Testis (tissue), 3 donors: ENCODE results near the gene BEST2. TPM values are rescaled to one million over a fixed set of nuclear protein-coding genes. Genes with fewer than 3 reads are reported as not detected.

Experiments
- DNase-seq: peaks from one replicate; pipeline ENCODE4 v3.0.0-alpha.2; 2019
- H3K27ac ChIP-seq, 2 donors: fragments of 200-600 bp; sonication (generic); one replicate each; pipeline ENCODE4 v1.5.1; 2019
- H3K27me3 ChIP-seq: fragments of 200-600 bp; sonication (generic); one replicate; pipeline ENCODE4 v1.5.1; 2019
- H3K36me3 ChIP-seq: fragments of 200-600 bp; sonication (generic); one replicate; pipeline ENCODE4 v1.5.1; 2017; ENCODE audit warnings: low read depth; ENCODE audit errors: missing control alignments
- H3K4me1 ChIP-seq: fragments of 200-600 bp; sonication (generic); one replicate; pipeline ENCODE4 v1.5.1; 2019
- H3K4me3 ChIP-seq, 2 donors: fragments of 200-600 bp; sonication (generic); one replicate each; pipeline ENCODE4 v1.5.1; 2017 to 2019
- H3K9me3 ChIP-seq: fragments of 200-600 bp; sonication (generic); one replicate; pipeline ENCODE4 v1.5.1; 2017
- CTCF ChIP-seq, 3 experiments: fragments of 450-650 bp in 2 of 3; fragments of 200-600 bp in 1 of 3; sonication (generic) in 1 of 3; IDR thresholded peaks; one replicate each; pipeline ENCODE4 v1.5.1; 2016 to 2019; ENCODE audit warnings: antibody characterized with exemption in 3 of 3, mild to moderate bottlenecking in 2 of 3, moderate library complexity in 1 of 3
- POLR2A ChIP-seq: fragments of 450-650 bp; IDR thresholded peaks from one replicate; pipeline ENCODE4 v1.6.1; 2017; ENCODE audit warnings: antibody characterized with exemption, mild to moderate bottlenecking, moderate library complexity
- WGBS, 2 donors: methylation state at CpG; one replicate each; pipeline ENCODE4 v1.1.5; 2018; 5-methylcytosine and 5-hydroxymethylcytosine counted together
- intact Hi-C: fragments of 100-400 bp; cut with DNase I; formaldehyde crosslinking; loops from one replicate; pipeline ENCODE4 v1.15.1; 2023; ENCODE audit warnings: low total_unique reads
- polyA plus RNA-seq: library from polyadenylated mRNA; stranded (reverse); fragments of 350-450 nt; fragmentation: Illumina TruSeq; extraction: RNeasy Lipid Tissue Mini Kit (QIAGEN cat#74804); gene quantifications from one replicate; pipeline ENCODE4 v1.2.3, GENCODE V29; 2014; ENCODE audit warnings: low read depth, low replicate concordance; ENCODE audit not compliant: insufficient read depth
- total RNA-seq, 2 donors: library from RNA; depleted of rRNA; stranded (reverse); fragments of >200 nt; gene quantifications; one replicate each; pipeline ENCODE4 v1.2.3, GENCODE V29; 2016

The BEST2 gene
- total and polyA plus RNA-seq, 3 donors from 2014 or later: 0.50 to 0.87 TPM; not detected in 1

- no peaks in the 10 kb centered on the region for H3K9me3 ChIP-seq
- no peaks in the 10 kb centered on the region for H3K27me3 ChIP-seq
- TF ChIP-seq CTCF (IDR thresholded peaks at IDR 0.05) (no peak), POLR2A (no peak)
- 71 to 81% methylated on average over 8 to 13 of the region's 13 CpGs for WGBS, 2 donors
- H3K4me3 ChIP-seq: no peak overlapping the region
- intact Hi-C loops: loop anchor here (10.0 kb wide), 1 partner anchor 74 kb away; no protein-coding TSS in a partner anchor
- H3K27ac ChIP-seq: no peak overlapping the region
- H3K4me1 ChIP-seq: peaks cover 7% of the 10 kb centered on the region
- H3K36me3 ChIP-seq: no peaks in the 10 kb centered on the region
- DNase-seq: no peak
Measured at GRCh38 chr19:12770922-12771321, 19.3 kb downstream of the BEST2 start.

- 68 to 82% methylated on average over 4 of the region's 4 CpGs for WGBS, 2 donors
- DNase-seq: no peak
- TF ChIP-seq CTCF (IDR thresholded peaks at IDR 0.05) (no peak), POLR2A (no peak)
- no peaks in the 10 kb centered on the region for H3K9me3 ChIP-seq
- no peak overlapping the region for H3K4me3 ChIP-seq
- H3K27ac ChIP-seq: no peak overlapping the region
- intact Hi-C loops: loop anchor here (10.0 kb wide), 1 partner anchor 72 kb away; no protein-coding TSS in a partner anchor
- no peaks in the 10 kb centered on the region for H3K27me3 ChIP-seq
- no peaks in the 10 kb centered on the region for H3K36me3 ChIP-seq
- H3K4me1 ChIP-seq: peaks cover 7% of the 10 kb centered on the region
Measured at GRCh38 chr19:12772323-12772722, 20.7 kb downstream of the BEST2 start.

DNA sequence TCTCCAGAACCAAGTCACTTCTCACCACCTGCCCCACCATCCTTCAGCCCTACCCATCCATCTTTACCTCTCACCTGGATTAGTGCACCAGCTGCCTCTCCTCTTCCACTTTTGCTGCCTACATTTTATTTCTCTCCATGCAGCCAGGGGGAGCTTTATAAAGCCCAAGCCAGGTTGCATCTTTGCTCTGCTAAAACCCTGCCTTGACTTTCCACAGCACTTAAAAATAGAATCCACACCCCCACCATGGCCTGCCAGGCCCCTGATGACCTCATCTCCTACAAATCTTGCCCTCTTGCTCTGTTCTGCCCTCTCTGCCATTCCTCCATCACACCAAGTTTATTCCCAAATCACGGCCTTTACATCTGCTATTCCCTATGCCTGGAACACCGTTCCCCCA, 22.0 kb downstream of the BEST2 start:
- Histone ChIP-seq H3K4me1 (peaks cover 18% of the 10 kb centered on the region), H3K36me3 (no peaks in the 10 kb centered on the region), H3K27me3 (no peaks in the 10 kb centered on the region), H3K4me3 (no peak overlapping the region), H3K27ac (no peak overlapping the region), H3K9me3 (no peaks in the 10 kb centered on the region)
- 89 to 94% methylated on average over 2 of the region's 2 CpGs for WGBS, 2 donors
- no peak for DNase-seq
- no peak for TF ChIP-seq CTCF (IDR thresholded peaks at IDR 0.05)
- TF ChIP-seq POLR2A: no peak
- intact Hi-C loops: loop anchor here (10.0 kb wide), 1 partner anchor 71 kb away; no protein-coding TSS in a partner anchor

DNA sequence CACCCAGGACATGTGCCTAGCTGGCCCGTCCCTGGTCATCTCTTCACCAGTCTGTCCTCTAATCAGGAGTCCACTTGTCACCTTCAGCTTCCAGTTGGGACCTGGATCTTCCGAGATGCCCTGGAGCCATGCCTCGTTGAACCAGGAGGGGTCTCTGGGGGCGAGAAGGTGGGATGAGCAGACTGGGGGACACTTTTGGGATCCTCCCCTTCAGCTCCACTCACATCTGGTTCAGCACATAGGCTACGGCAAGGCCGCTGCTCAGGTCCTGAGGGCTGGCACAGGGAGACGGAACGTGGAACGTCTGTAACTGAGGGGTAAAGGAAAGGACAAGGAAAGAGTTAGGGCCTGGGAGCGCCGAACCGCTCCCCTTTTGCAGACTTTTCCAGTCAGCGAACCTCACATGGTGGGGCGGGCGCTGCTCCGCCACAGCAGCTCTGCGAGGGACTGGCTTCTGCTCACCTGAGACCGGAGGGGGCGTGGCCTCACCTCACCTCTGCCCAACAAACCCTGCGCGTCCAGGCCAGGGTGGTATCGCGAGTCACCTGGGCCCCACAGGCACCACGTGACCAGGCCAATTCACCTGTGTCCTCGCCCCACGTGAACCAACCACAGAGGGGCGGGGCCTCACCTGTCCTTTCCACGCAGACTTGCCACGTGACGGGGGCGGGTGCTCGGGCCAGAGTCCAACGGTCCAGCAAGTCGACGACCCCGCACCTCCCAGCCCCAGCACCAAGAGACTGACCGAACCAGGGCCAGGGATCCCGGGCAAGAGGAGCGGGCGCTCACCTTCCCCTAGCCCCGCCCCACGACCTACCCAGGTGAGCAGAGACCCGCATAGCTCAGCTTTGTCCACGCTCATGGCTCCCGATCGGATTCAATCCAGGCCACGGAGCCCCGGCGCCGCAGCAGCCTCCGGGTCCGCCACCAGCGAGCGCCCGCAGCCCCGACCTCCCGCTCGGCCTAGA, 23.3 kb downstream of the BEST2 start, which contains the start of gene HOOK2:
TSS of gene HOOK2 (minus strand) at position 965 of the 968 bp plus-strand sequence. CDS start at position 862, 103 bp downstream.
- Histone ChIP-seq H3K9me3 (no peaks in the 10 kb centered on the region), H3K27me3 (no peaks in the 10 kb centered on the region), H3K4me3 (peak within 1 kb of the TSS; percentile 62 to 71), H3K4me1 (peaks cover 31% of the 10 kb centered on the region), H3K27ac (peak within 1 kb of the TSS; percentile 33 to 72), H3K36me3 (no peaks in the 10 kb centered on the region)
- no peak for TF ChIP-seq CTCF (IDR thresholded peaks at IDR 0.05)
- no peak for TF ChIP-seq POLR2A
- WGBS, 2 donors: 16 to 48% methylated on average over 12 to 57 of the region's 58 CpGs
- intact Hi-C loops: loop anchor here (10.0 kb wide), 1 partner anchor 70 kb away; no protein-coding TSS in a partner anchor
- DNase-seq: peak; percentile 66
